NT2/D1 (cell line): ENCODE results near the gene TENM4.

ENCODE experiments used
- DNase-seq: peaks from one replicate; pipeline ENCODE4 v3.0.0-alpha.2; 2011; ENCODE audit warnings: low read depth, low spot score
- H3K27me3 ChIP-seq: 2 replicates; pipeline ENCODE4 v1.6.0; 2011; ENCODE audit warnings: mild to moderate bottlenecking; ENCODE audit not compliant: insufficient read length, insufficient read depth
- H3K36me3 ChIP-seq: 2 replicates; pipeline ENCODE4 v1.6.1; 2011; ENCODE audit warnings: mild to moderate bottlenecking, low read length, mixed read lengths; ENCODE audit not compliant: insufficient read depth, insufficient read length
- H3K4me1 ChIP-seq: 2 replicates; pipeline ENCODE4 v1.5.1; 2011; ENCODE audit not compliant: insufficient read depth, insufficient read length
- H3K4me3 ChIP-seq: 2 replicates; pipeline ENCODE4 v1.5.1; 2011; ENCODE audit warnings: low read depth; ENCODE audit not compliant: insufficient read length
- H3K9ac ChIP-seq: 2 replicates; pipeline ENCODE4 v1.6.0; 2011; ENCODE audit warnings: low read depth; ENCODE audit not compliant: insufficient read length
- H3K9me3 ChIP-seq: 2 replicates; pipeline ENCODE4 v1.5.1; 2011; ENCODE audit warnings: mild to moderate bottlenecking, low read length; ENCODE audit not compliant: insufficient read depth
- SUZ12 ChIP-seq: IDR thresholded peaks from 2 replicates; pipeline ENCODE4 v1.6.1; 2011; ENCODE audit not compliant: insufficient read length, insufficient read depth; ENCODE audit errors: extremely low read depth
- YY1 ChIP-seq: IDR thresholded peaks from 2 replicates; pipeline ENCODE4 v1.6.1; 2011; ENCODE audit not compliant: insufficient read length, insufficient read depth
- ZNF274 ChIP-seq: IDR thresholded peaks from 2 replicates; pipeline ENCODE4 v1.6.1; 2011; ENCODE audit warnings: mild to moderate bottlenecking, low read depth, low read length

TENM4 gene

DNA sequence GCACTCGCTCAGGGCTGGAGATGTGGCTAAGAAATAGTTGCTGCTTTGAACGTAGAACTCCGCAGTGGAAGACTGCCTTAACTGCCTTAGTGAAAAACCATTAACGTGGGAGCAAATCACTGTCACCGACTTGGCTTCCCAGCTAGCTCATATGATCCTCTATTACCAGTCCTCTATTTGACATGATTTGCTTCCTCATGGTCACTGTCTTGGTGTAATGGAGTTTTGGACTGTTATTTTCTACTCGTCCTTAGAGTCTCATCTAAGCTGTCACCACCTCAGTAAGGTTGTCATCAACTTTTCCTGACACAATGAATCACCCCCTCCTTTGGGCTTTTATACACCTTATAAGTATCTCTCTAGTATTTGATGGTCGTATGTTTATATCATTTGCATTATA is 699.1 kb downstream of the TENM4 start:
- H3K36me3 ChIP-seq = no peaks in the 10 kb centered on the region
- no peak for DNase-seq
- H3K4me1 ChIP-seq = no peaks in the 10 kb centered on the region
- no peaks in the 10 kb centered on the region for H3K9me3 ChIP-seq
- no peak overlapping the region for H3K9ac ChIP-seq
- TF ChIP-seq YY1 = no peak
- no peaks in the 10 kb centered on the region for H3K27me3 ChIP-seq
- no peak overlapping the region for H3K4me3 ChIP-seq

DNA sequence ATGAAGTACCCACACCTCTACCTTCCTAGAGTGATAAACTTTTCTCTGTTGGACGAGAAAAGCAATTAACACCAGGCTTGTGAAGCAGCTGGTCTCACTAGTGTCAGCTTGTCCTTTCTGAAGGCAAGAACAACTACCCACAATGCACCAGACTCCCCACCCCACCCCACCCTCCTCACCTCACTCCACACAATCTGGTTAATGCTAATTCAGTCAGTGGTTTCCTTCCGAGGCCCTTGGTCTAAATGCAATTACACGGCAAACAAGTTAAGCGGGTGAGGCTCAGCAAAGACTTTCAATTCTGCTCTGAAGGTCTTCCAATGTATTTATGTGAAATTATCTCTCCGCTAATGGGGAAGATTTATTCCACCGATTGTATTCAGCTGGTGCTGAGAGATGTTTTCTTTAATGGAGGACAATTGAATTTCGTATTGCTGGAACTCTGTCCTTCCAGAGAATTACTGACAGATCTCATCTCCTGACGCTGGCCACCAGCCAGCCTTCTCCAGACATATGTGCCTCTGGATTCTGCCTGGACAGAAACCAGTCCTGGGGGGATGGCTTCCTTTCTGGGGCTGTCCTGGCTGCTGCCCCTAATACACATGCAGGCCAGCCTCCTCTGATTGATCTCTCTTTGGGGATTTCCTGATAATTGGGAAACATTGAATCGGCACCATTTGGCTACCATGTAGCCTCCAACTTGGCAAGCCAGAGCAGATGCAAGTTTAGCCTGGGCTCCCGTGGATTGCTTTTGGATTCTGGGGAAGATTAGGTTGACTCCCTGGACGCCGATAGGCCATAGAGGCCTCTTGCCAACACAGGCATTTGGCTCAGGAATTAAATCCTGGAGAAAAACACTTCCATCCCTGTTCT is 700.4 kb downstream of the TENM4 start:
- Histone ChIP-seq H3K9ac (no peak overlapping the region), H3K4me3 (no peak overlapping the region), H3K9me3 (no peaks in the 10 kb centered on the region), H3K4me1 (no peaks in the 10 kb centered on the region), H3K36me3 (no peaks in the 10 kb centered on the region), H3K27me3 (no peaks in the 10 kb centered on the region)
- DNase-seq = no peak
- no peak for TF ChIP-seq YY1
- no peak for TF ChIP-seq ZNF274
- TF ChIP-seq SUZ12 = no peak

DNA sequence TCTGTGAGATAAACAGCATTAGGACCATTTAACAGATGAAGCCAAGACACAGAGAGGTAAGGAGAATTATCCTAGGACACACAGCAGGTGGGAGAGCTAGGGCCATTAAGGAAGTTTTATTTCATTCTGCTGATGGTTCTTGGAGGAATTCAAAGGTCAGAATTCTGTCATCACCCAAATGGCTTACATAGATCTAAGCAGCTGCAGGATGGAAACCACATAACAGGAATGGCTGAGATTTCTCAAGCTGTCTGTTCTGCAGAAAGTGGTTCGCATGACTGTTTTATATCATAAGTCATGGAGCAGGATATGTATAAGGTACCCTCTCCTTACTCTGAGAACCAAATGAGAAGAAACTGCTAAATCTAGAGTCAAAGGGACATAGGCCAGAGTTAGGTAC is 702.9 kb downstream of the TENM4 start:
- no peaks in the 10 kb centered on the region for H3K9me3 ChIP-seq
- no peaks in the 10 kb centered on the region for H3K36me3 ChIP-seq
- H3K27me3 ChIP-seq = no peaks in the 10 kb centered on the region
- H3K4me1 ChIP-seq = no peaks in the 10 kb centered on the region
- no peak overlapping the region for H3K4me3 ChIP-seq
- no peak for DNase-seq
- H3K9ac ChIP-seq = no peak overlapping the region
- TF ChIP-seq ZNF274 = no peak
- TF ChIP-seq SUZ12 = no peak
- TF ChIP-seq YY1 = no peak

DNA sequence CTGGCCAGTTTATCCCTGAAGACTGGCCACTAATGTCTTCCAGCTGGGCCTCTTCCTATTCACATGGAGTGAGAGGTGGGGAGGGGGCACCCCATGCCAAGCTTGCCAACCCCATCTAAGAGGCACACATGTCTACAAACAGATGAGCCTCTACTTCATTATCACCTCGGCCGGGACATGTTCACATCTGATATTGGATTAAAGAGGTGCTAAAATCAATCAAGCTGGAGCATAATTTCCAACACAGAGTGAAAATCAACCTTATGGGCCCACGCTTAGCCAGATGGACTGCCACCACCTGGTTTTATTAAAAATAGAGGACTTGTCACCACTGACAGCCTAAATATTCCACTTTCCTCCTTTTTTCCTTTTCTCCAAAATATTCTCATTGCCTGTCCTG is 703.5 kb downstream of the TENM4 start:
- DNase-seq = no peak
- no peaks in the 10 kb centered on the region for H3K9me3 ChIP-seq
- H3K4me3 ChIP-seq = no peak overlapping the region
- no peak for TF ChIP-seq ZNF274
- no peak for TF ChIP-seq SUZ12
- no peak for TF ChIP-seq YY1
- H3K4me1 ChIP-seq = no peaks in the 10 kb centered on the region
- H3K9ac ChIP-seq = no peak overlapping the region
- H3K36me3 ChIP-seq = no peaks in the 10 kb centered on the region
- H3K27me3 ChIP-seq = no peaks in the 10 kb centered on the region

DNA sequence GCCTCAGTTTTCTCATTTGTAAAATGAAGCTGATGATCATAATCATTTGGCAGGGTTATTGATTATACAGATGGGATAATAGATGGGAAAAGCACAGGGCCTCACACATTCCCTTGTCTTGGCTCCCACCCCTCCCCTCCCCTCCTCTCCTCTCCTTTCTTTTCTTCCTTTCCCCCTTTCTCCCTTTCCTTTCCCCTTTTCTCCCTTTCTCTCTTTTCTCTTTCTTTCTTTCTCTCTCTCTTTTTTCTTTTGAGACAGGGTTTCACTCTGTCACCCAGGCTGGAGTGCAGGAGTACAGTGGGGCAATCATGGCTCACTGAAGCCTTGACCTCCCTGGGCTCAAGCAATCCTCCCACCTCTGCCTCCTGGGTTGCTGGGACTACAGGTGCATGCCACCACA is 705.1 kb downstream of the TENM4 start:
- H3K9me3 ChIP-seq = no peaks in the 10 kb centered on the region
- H3K27me3 ChIP-seq = no peaks in the 10 kb centered on the region
- H3K4me3 ChIP-seq = no peak overlapping the region
- no peak for DNase-seq
- H3K9ac ChIP-seq = no peak overlapping the region
- no peaks in the 10 kb centered on the region for H3K4me1 ChIP-seq
- TF ChIP-seq YY1 = no peak
- TF ChIP-seq SUZ12 = no peak
- no peak for TF ChIP-seq ZNF274
- no peaks in the 10 kb centered on the region for H3K36me3 ChIP-seq

DNA sequence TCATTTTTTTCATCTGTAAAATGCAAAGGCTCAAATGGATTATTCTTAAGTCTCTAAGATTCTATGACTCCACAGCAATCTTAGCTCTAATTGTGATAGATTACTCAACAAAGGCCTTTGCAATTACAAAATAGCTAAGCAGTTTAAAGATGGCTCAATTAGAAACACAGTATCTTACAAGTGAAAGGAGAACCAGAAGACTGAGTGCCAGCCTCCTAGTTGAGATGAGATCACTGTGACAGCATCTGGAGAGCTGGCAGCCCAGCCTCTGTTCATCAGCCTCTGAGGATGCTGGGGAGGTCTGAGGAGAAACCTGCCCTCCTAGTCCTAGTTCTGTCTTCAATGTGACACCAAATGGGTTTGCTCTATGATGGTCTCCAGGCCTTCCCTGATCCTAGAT is 707.8 kb downstream of the TENM4 start:
- no peaks in the 10 kb centered on the region for H3K36me3 ChIP-seq
- no peak overlapping the region for H3K9ac ChIP-seq
- H3K27me3 ChIP-seq = no peaks in the 10 kb centered on the region
- H3K9me3 ChIP-seq = no peaks in the 10 kb centered on the region
- no peak for DNase-seq
- no peak for TF ChIP-seq YY1
- TF ChIP-seq ZNF274 = no peak
- TF ChIP-seq SUZ12 = no peak
- no peak overlapping the region for H3K4me3 ChIP-seq
- H3K4me1 ChIP-seq = no peaks in the 10 kb centered on the region

DNA sequence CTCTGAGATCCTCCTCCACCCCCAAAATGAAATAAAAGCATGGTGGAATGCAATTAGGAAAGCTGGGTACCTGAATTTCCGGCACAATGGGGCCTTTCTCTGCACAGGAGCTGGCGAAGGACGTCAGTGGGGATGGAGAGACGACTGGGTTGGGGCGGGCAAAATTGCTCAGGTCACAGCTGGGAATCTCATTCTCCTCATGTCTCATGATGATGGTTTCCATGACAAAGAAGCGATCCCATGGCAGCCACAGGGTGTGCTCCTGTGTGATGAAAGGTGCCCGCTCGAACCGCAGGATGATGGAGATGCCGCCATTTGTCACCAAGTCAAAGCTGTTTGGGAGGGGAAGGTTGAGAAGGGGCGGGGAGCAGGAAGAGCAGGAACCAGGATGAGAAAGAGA is 708.6 kb downstream of the TENM4 start:
- H3K4me3 ChIP-seq = no peak overlapping the region
- no peak overlapping the region for H3K9ac ChIP-seq
- no peak for DNase-seq
- TF ChIP-seq YY1 = no peak
- no peak for TF ChIP-seq SUZ12
- TF ChIP-seq ZNF274 = no peak
- no peaks in the 10 kb centered on the region for H3K4me1 ChIP-seq
- no peaks in the 10 kb centered on the region for H3K27me3 ChIP-seq
- no peaks in the 10 kb centered on the region for H3K36me3 ChIP-seq
- H3K9me3 ChIP-seq = no peaks in the 10 kb centered on the region

DNA sequence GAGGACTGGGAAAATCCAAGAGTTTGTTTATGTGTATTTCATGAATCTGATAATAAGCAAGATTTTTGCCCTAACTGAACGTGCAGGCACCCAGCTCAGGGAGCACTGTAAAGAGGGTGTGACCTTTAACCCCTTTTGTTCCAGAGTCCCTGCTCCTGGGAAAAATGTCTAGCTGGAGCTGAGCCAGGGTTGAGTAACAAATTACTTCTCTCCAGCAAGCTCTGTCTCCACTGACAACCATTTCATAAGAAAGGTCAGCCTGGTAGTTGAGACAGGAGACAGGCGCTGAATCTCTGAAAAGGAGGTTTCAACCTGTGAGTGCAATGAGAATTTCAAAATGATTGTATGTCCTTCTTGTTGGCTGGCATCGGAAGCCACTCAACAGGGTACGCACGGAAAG is 709.8 kb downstream of the TENM4 start:
- DNase-seq = no peak
- TF ChIP-seq ZNF274 (no peak), SUZ12 (no peak)
- Histone ChIP-seq H3K4me3 (no peak overlapping the region), H3K9ac (no peak overlapping the region), H3K27me3 (no peaks in the 10 kb centered on the region), H3K4me1 (no peaks in the 10 kb centered on the region), H3K36me3 (no peaks in the 10 kb centered on the region), H3K9me3 (no peaks in the 10 kb centered on the region)
